ENCODE measurements around the gene FGF12.
"Not testable (repeated sequence)": the region's sequence is repeated elsewhere in the genome, so short reads cannot be mapped to it uniquely, and the experiment has no call there.

Gene FGF12

GRCh38 chr3:192576704-192577103 is 150.6 kb downstream of the FGF12 start:
- DNase-seq: not testable (repeated sequence)

- DNase-seq: no peak
Measured at GRCh38 chr3:192575879-192576506, 151.3 kb downstream of the FGF12 start.

GRCh38 chr3:192573240-192573639 is 154.1 kb downstream of the FGF12 start:
- DNase-seq: no peak

GRCh38 chr3:192570821-192571791 is 156.2 kb downstream of the FGF12 start:
- DNase-seq: no peak

GRCh38 chr3:192570315-192570714 is 157.0 kb downstream of the FGF12 start:
- no peak for DNase-seq

GRCh38 chr3:192566706-192567290 is 160.5 kb downstream of the FGF12 start:
- DNase-seq: peak in 1 of 2 experiments; percentile 73

- DNase-seq: no peak
Measured at GRCh38 chr3:192564611-192565010, 162.7 kb downstream of the FGF12 start.

GRCh38 chr3:192563417-192563816 is 163.9 kb downstream of the FGF12 start:
- DNase-seq: no peak

GRCh38 chr3:192553707-192554106 is 173.6 kb downstream of the FGF12 start:
- no peak for DNase-seq

- DNase-seq: no peak
Measured at GRCh38 chr3:192550356-192550755, 177.0 kb downstream of the FGF12 start.

GRCh38 chr3:192545333-192545732 is 182.0 kb downstream of the FGF12 start:
- no peak for DNase-seq

- DNase-seq: no peak
Measured at GRCh38 chr3:192543163-192543562, 184.2 kb downstream of the FGF12 start.

- DNase-seq: no peak
Measured at GRCh38 chr3:192516820-192517219, 210.5 kb downstream of the FGF12 start.

- no peak for DNase-seq
Measured at GRCh38 chr3:192515664-192516045, 211.7 kb downstream of the FGF12 start.

- no peak for DNase-seq
Measured at GRCh38 chr3:192514754-192515663, 212.3 kb downstream of the FGF12 start.

GRCh38 chr3:192514081-192514753 is 213.1 kb downstream of the FGF12 start:
- DNase-seq: no peak

- no peak for DNase-seq
Measured at GRCh38 chr3:192505731-192506130, 221.6 kb downstream of the FGF12 start.

- no peak for DNase-seq
Measured at GRCh38 chr3:192501401-192501800, 225.9 kb downstream of the FGF12 start.

- DNase-seq: no peak
Measured at GRCh38 chr3:192496905-192497587, 230.3 kb downstream of the FGF12 start.

GRCh38 chr3:192494174-192494573 is 233.2 kb downstream of the FGF12 start:
- no peak for DNase-seq

GRCh38 chr3:192490720-192491119 is 236.6 kb downstream of the FGF12 start:
- no peak for DNase-seq
